Gastroesophageal sphincter (tissue), 4 donors: Measurements from ENCODE around the gene SUSD6. TPM values are rescaled to one million over a fixed set of nuclear protein-coding genes. Genes with fewer than 3 reads are reported as not detected.

Experiments used
- ATAC-seq: fragments of 150-250 bp; one replicate; pipeline ENCODE4 v1.9.1; 2016; ENCODE audit warnings: mild to moderate bottlenecking, moderate library complexity
- H3K27ac ChIP-seq, 4 donors: fragments of 200-600 bp; sonication (generic) in 3 of 4; 1 replicate in 3 of 4; 2 replicates in 1 of 4; pipeline ENCODE4 v1.5.1; 2016 to 2019
- H3K27me3 ChIP-seq: fragments of 200-600 bp; sonication (generic); one replicate; pipeline ENCODE4 v1.5.1; 2019
- H3K36me3 ChIP-seq, 2 donors: fragments of 200-600 bp; sonication (generic); one replicate each; pipeline ENCODE4 v1.5.1; 2019; ENCODE audit warnings: control low read depth in 1 of 2
- H3K4me1 ChIP-seq, 3 donors: fragments of 200-600 bp; sonication (generic); 1 replicate in 2 of 3; 2 replicates in 1 of 3; pipeline ENCODE4 v1.5.1; 2016 to 2019; ENCODE audit warnings: control low read depth in 2 of 3
- H3K4me3 ChIP-seq, 2 donors: fragments of 200-600 bp; sonication (generic); one replicate each; pipeline ENCODE4 v1.5.1; 2019; ENCODE audit warnings: mild to moderate bottlenecking in 1 of 2, moderate library complexity in 1 of 2
- H3K9me3 ChIP-seq, 3 donors: fragments of 200-600 bp; sonication (generic); one replicate each; pipeline ENCODE4 v1.5.1; 2017 to 2019; ENCODE audit warnings: control low read depth in 2 of 3
- EP300 ChIP-seq: sonication (generic); formaldehyde crosslinking; IDR thresholded peaks from one replicate; pipeline ENCODE4 v1.6.1; 2017; ENCODE audit warnings: antibody characterized with exemption, mild to moderate bottlenecking
- POLR2A ChIP-seq, 2 donors: fragments of 450-650 bp; IDR thresholded peaks; one replicate each; pipeline ENCODE4 v1.6.1; 2017; ENCODE audit warnings: antibody characterized with exemption in 2 of 2, mild to moderate bottlenecking in 2 of 2, moderate library complexity in 1 of 2
- POLR2AphosphoS5 ChIP-seq: sonication (generic); formaldehyde crosslinking; IDR thresholded peaks from one replicate; pipeline ENCODE4 v1.6.1; 2017; ENCODE audit warnings: antibody characterized with exemption
- WGBS, 2 donors: methylation state at CpG; one replicate each; pipeline ENCODE4 v1.1.5; 2018; ENCODE audit warnings: low coverage in 1 of 2; 5-methylcytosine and 5-hydroxymethylcytosine counted together
- total RNA-seq, 4 donors: library from RNA; depleted of rRNA; stranded (reverse); fragments of >200 nt; gene quantifications; one replicate each; pipeline ENCODE4 v1.1.0, GENCODE V29; 2016
- TF ChIP-seq, protein P1 (sequence below), 4 experiments: fragments of 200-600 bp in 2 of 4; fragments of 450-650 bp in 2 of 4; sonication (generic) in 1 of 4; IDR thresholded peaks; one replicate each; pipeline ENCODE4 v1.5.1; 2017 to 2019; ENCODE audit warnings: antibody characterized with exemption in 4 of 4, mild to moderate bottlenecking in 2 of 4, moderate library complexity in 2 of 4

SUSD6 gene
- total RNA-seq, 4 donors from 2014 or later: 24.4 to 40.6 (median 38.5) TPM

DNA sequence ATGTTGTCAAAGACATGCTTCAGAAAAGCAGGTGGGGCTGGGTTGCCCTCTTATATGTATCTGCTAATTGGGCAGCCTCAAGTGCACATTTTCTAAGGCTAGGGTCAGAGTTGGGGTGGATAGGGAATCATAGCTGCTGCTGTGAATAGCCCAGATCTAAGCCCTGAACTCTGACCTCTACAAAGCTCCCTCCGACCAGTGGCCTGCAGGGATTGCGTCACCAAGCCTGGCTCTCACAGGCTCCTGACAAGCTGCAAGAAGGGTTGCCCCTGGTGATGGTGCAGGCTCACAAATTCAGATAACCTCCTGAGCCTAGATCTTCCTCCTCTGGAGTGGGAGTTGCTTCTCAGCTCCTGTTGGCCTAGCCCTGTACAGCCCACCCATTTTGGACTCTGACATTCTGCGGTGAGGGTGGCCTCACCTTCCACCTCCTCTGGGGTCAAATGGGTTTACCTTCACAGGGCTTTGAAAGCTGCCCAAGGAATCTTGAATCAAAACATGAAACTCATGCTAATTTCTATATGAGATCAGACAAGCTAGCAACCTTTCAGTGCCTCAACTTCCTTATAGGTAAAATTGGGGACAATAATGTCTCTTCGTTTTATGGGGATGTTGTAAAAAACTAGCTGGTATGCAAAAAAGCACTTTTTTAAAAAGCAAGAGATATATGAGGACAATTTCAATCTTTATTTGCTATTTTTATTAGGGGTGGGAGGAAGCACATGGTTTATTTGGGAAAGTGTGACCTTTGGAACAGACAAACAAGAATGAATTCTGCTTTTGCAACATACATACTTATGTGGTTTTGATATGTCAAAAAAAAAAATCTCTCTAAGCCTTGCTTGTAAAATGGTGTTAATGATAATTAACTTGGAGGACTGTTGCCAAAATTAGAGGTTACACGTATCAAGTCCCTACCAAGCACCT is 4.9 kb upstream of the SUSD6 start:
- peaks cover 0 to 14% (median 9%) of the 10 kb centered on the region in 3 donors for H3K4me1 ChIP-seq
- no peaks in the 10 kb centered on the region for H3K36me3 ChIP-seq
- no peak for ATAC-seq
- H3K27me3 ChIP-seq: no peaks in the 10 kb centered on the region
- no peak overlapping the region for H3K27ac ChIP-seq
- H3K4me3 ChIP-seq: no peak overlapping the region
- 84 to 97% methylated on average over 3 to 4 of the region's 5 CpGs for WGBS, 2 donors
- TF ChIP-seq EP300 (no peak), POLR2A (IDR thresholded peaks at IDR 0.05) (no peak), POLR2AphosphoS5 (no peak)
- no peaks in the 10 kb centered on the region for H3K9me3 ChIP-seq

DNA sequence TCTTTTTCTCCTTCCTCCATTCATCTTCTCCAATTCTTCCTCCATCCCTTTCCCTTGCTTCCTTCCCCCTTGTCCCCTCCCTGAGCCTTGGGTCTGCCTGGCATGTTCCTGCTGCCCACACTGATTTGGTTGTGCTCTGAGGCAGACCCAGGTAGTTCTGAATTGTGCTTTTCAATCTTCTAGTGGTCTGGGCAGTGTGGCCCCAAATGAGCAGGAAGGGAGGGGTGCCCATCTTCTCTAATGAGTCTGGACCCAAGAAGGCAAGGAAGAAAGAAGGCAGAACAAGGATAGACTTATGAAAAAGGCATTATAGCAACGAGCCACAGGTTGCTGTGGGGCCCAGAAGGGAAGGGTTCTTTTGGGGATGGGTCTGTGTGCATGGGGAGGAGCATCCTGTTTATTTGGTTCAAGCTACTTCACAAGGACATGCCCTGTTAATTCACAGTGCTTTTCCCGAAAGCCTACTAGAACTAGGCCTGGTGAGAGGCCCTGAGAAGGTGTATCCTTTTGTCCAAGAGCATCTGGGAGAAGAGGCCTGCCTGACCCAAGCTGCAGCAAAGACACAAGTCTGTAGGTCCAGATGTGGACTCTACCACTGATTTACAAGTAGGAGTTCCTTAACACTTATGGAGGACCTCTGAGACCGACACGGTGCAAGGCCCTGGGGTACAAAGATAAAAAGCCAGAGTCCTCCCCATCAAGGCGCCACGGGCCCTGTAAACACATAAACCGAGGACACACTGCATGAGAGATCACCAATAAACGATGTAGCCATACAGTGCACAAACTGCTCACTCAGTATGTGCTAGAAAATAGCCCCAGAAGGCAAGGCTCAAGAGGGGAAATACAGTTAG is 1.1 kb upstream of the SUSD6 start:
- no peak for ATAC-seq
- TF ChIP-seq EP300 (no peak), POLR2A (IDR thresholded peaks at IDR 0.05) (no peak), POLR2AphosphoS5 (no peak)
- TF ChIP-seq, protein P1, sequence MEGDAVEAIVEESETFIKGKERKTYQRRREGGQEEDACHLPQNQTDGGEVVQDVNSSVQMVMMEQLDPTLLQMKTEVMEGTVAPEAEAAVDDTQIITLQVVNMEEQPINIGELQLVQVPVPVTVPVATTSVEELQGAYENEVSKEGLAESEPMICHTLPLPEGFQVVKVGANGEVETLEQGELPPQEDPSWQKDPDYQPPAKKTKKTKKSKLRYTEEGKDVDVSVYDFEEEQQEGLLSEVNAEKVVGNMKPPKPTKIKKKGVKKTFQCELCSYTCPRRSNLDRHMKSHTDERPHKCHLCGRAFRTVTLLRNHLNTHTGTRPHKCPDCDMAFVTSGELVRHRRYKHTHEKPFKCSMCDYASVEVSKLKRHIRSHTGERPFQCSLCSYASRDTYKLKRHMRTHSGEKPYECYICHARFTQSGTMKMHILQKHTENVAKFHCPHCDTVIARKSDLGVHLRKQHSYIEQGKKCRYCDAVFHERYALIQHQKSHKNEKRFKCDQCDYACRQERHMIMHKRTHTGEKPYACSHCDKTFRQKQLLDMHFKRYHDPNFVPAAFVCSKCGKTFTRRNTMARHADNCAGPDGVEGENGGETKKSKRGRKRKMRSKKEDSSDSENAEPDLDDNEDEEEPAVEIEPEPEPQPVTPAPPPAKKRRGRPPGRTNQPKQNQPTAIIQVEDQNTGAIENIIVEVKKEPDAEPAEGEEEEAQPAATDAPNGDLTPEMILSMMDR (IDR thresholded peaks at IDR 0.05): no peak
- H3K36me3 ChIP-seq: no peaks in the 10 kb centered on the region
- H3K9me3 ChIP-seq: no peaks in the 10 kb centered on the region
- H3K27me3 ChIP-seq: no peaks in the 10 kb centered on the region
- 35 to 50% methylated on average over 2 to 6 of the region's 8 CpGs for WGBS, 2 donors
- peak overlapping the region; percentile 30 to 90 for H3K4me3 ChIP-seq
- peaks cover 7 to 44% (median 25%) of the 10 kb centered on the region in 3 donors for H3K4me1 ChIP-seq
- peak overlapping the region; percentile 69 to 100 (median 99) for H3K27ac ChIP-seq

DNA sequence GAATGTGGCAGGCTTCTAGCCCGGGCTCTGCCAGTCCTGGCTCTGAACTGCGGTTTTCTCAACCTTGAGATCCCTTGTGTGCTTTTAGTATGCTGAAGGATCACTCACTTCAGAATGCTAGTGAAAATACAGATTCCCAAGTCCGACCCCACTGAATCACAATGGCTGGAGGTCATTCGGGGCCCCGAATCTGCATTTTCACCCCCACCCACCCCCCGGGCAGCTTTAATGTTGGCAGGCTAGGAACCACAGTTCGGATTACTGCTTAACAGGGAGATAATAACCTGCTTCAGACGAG is 573 bp upstream of the SUSD6 start:
- WGBS, 2 donors: 7 to 11% methylated on average over 5 to 6 of the region's 8 CpGs
- no peaks in the 10 kb centered on the region for H3K36me3 ChIP-seq
- H3K27ac ChIP-seq: peak overlapping the region; percentile 69 to 100 (median 99)
- peaks cover 9 to 49% (median 28%) of the 10 kb centered on the region in 3 donors for H3K4me1 ChIP-seq
- H3K4me3 ChIP-seq: peak overlapping the region; percentile 30 to 90
- no peaks in the 10 kb centered on the region for H3K27me3 ChIP-seq
- ATAC-seq: no peak
- no peaks in the 10 kb centered on the region for H3K9me3 ChIP-seq
- TF ChIP-seq POLR2AphosphoS5: no peak
- TF ChIP-seq, protein P1 (IDR thresholded peaks at IDR 0.05): no peak

DNA sequence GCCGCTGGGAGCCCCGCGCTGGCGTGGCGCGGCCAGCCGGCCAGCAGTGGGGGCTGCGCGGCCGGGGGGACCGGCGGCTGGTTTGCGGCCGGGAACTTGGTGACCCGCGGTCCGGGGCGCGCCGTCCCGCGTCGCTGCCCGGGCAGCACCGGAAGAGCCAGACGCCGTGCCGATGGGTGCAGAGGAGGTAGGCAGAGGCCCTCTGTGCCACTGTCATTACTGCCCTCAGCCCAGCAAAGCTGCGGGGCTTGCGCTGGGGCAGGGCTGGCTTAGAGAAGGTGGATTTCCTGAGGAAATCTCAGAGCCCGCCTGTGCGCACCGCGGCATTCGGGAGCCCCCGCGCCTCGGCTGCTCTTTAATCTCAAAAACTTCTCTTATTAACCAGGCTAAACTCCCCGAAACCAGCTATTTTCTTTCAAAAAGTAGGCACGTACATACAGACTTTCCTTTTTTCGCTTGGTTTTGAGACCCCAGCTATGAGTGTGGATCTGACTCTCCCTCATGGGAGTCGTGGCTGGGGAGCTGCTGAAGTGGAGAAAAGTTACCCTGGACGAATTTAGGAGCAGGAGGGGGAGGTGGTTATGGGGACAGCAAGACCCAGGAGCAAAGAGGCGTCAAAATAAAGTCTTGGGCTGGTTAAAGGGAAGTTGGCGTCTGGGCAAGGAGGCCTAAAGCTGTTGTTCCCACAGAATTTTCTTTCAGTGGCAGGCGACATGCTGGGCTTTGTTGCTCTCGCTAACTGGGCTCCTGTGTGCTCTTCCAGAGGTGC is 802 bp downstream of the SUSD6 start:
- TF ChIP-seq POLR2AphosphoS5: no peak
- TF ChIP-seq POLR2A (IDR thresholded peaks at IDR 0.05): no peak
- Histone ChIP-seq H3K4me1 (peaks cover 21 to 63% (median 42%) of the 10 kb centered on the region in 3 donors), H3K36me3 (no peaks in the 10 kb centered on the region), H3K9me3 (no peaks in the 10 kb centered on the region), H3K27me3 (no peaks in the 10 kb centered on the region), H3K27ac (peak overlapping the region; percentile 77 to 100 (median 99)), H3K4me3 (peak overlapping the region; percentile 68 to 90)
- no peak for ATAC-seq
- 0 to 1% methylated on average over 4 to 13 of the region's 47 CpGs for WGBS, 2 donors

- H3K27me3 ChIP-seq: no peaks in the 10 kb centered on the region
- no peaks in the 10 kb centered on the region for H3K36me3 ChIP-seq
- ATAC-seq: no peak
- H3K9me3 ChIP-seq: no peaks in the 10 kb centered on the region
- peak; percentile 10 for TF ChIP-seq POLR2AphosphoS5
- TF ChIP-seq EP300: no peak
- TF ChIP-seq POLR2A (IDR thresholded peaks at IDR 0.05): no peak
- TF ChIP-seq, protein P1 (IDR thresholded peaks at IDR 0.05): peak in 3 of 4 experiments; percentile 15 to 26 (median 21)
- peak overlapping the region; percentile 77 to 100 (median 99) for H3K27ac ChIP-seq
- H3K4me3 ChIP-seq: peak overlapping the region; percentile 68 to 90
- whole genome bisulfite sequencing, 2 donors: 6% methylated on average over 2 of the region's 2 CpGs
- H3K4me1 ChIP-seq: peaks cover 27 to 69% (median 45%) of the 10 kb centered on the region in 3 donors
These were observed 1.4 kb downstream of the SUSD6 start for GRCh38 chr14:69612783-69613130.
